ENCODE measurements around the gene PITRM1. TPM values are rescaled to one million over a fixed set of nuclear protein-coding genes. Genes with fewer than 3 reads are reported as not detected.

The PITRM1 gene
- total and polyA plus RNA-seq, 2 experiments from 2014 or later, result 79.7 to 94.4 TPM

- 83 to 84% methylated on average over 6 of the region's 6 CpGs for WGBS, 2 experiments (ENCODE audit: low coverage in 1 of 2, low lambda C conversion rate in 2 of 2, missing lambda C conversion rate in 2 of 2)
- no peak overlapping the region for H3K27ac ChIP-seq
- H2AFZ ChIP-seq, result no peak overlapping the region
- H3K9me2 ChIP-seq (ENCODE audit: insufficient read depth), result no peaks in the 10 kb centered on the region
- no peaks in the 10 kb centered on the region for H4K20me1 ChIP-seq (ENCODE audit: insufficient read depth)
- peaks cover 6% of the 10 kb centered on the region for H3K27me3 ChIP-seq (replicated peaks; ENCODE audit: insufficient read depth)
- TF ChIP-seq EZH2phosphoT487 (IDR thresholded peaks at IDR 0.05; ENCODE audit: insufficient read depth, low read depth) (no peak), EZH2 (IDR thresholded peaks at IDR 0.05; ENCODE audit: insufficient read depth, poor library complexity, severe bottlenecking) (no peak)
- no peaks in the 10 kb centered on the region for H3F3A ChIP-seq (ENCODE audit: insufficient read depth)
- in situ Hi-C loops (cut with MboI), result no loop called here
- H3K4me3 ChIP-seq, result no peak overlapping the region
- DNase-seq, result no peak
- H3K79me2 ChIP-seq (ENCODE audit: insufficient read depth), result no peaks in the 10 kb centered on the region
- H3K9ac ChIP-seq, result no peak overlapping the region
- H3K4me2 ChIP-seq (ENCODE audit: unreplicated experiment), result no peak overlapping the region
- H3K9me3 ChIP-seq (ENCODE audit: low read depth), result no peaks in the 10 kb centered on the region
- no peaks in the 10 kb centered on the region for H3K4me1 ChIP-seq (ENCODE audit: insufficient read depth)
- H3K36me3 ChIP-seq (ENCODE audit: low read depth), result no peaks in the 10 kb centered on the region
These were observed 13.8 kb upstream of the PITRM1 start for GRCh38 chr10:3186368-3186767.

GRCh38 chr10:3185386-3185785 lies 12.8 kb upstream of the PITRM1 start:
- Histone ChIP-seq H3F3A (ENCODE audit: insufficient read depth) (no peaks in the 10 kb centered on the region), H4K20me1 (ENCODE audit: insufficient read depth) (no peaks in the 10 kb centered on the region), H3K9me2 (ENCODE audit: insufficient read depth) (no peaks in the 10 kb centered on the region), H3K27ac (no peak overlapping the region), H3K4me2 (ENCODE audit: unreplicated experiment) (no peak overlapping the region), H3K9me3 (ENCODE audit: low read depth) (no peaks in the 10 kb centered on the region), H3K27me3 (replicated peaks; ENCODE audit: insufficient read depth) (peaks cover 6% of the 10 kb centered on the region), H3K36me3 (ENCODE audit: low read depth) (no peaks in the 10 kb centered on the region), H3K4me3 (no peak overlapping the region), H3K9ac (no peak overlapping the region), H3K79me2 (ENCODE audit: insufficient read depth) (no peaks in the 10 kb centered on the region), H3K4me1 (ENCODE audit: insufficient read depth) (no peaks in the 10 kb centered on the region), H2AFZ (no peak overlapping the region)
- DNase-seq, result no peak
- 76 to 79% methylated on average over 6 of the region's 6 CpGs for WGBS, 2 experiments (ENCODE audit: low coverage in 1 of 2, low lambda C conversion rate in 2 of 2, missing lambda C conversion rate in 2 of 2)
- in situ Hi-C loops (cut with MboI), result no loop called here
- TF ChIP-seq EZH2 (IDR thresholded peaks at IDR 0.05; ENCODE audit: insufficient read depth, poor library complexity, severe bottlenecking) (no peak), EZH2phosphoT487 (IDR thresholded peaks at IDR 0.05; ENCODE audit: insufficient read depth, low read depth) (no peak)

- Histone ChIP-seq H2AFZ (no peak overlapping the region), H3F3A (ENCODE audit: insufficient read depth) (0 out of 2 replicates have a peak, but pooled peaks cover 3% of the 10 kb centered on the region), H4K20me1 (ENCODE audit: insufficient read depth) (no peaks in the 10 kb centered on the region), H3K4me3 (no peak overlapping the region), H3K9ac (no peak overlapping the region), H3K9me2 (ENCODE audit: insufficient read depth) (no peaks in the 10 kb centered on the region), H3K36me3 (ENCODE audit: low read depth) (no peaks in the 10 kb centered on the region), H3K9me3 (ENCODE audit: low read depth) (no peaks in the 10 kb centered on the region), H3K4me1 (ENCODE audit: insufficient read depth) (no peaks in the 10 kb centered on the region), H3K79me2 (ENCODE audit: insufficient read depth) (no peaks in the 10 kb centered on the region), H3K27me3 (replicated peaks; ENCODE audit: insufficient read depth) (peaks cover 6% of the 10 kb centered on the region), H3K27ac (no peak overlapping the region), H3K4me2 (ENCODE audit: unreplicated experiment) (no peak overlapping the region)
- TF ChIP-seq EZH2phosphoT487 (IDR thresholded peaks at IDR 0.05; ENCODE audit: insufficient read depth, low read depth) (no peak), EZH2 (IDR thresholded peaks at IDR 0.05; ENCODE audit: insufficient read depth, poor library complexity, severe bottlenecking) (no peak)
- 78 to 82% methylated on average over 6 of the region's 6 CpGs for WGBS, 2 experiments (ENCODE audit: low coverage in 1 of 2, low lambda C conversion rate in 2 of 2, missing lambda C conversion rate in 2 of 2)
- DNase-seq, result no peak
- in situ Hi-C loops (cut with MboI), result no loop called here
These were observed 7.9 kb upstream of the PITRM1 start for GRCh38 chr10:3180355-3181025.

- Histone ChIP-seq H3K27me3 (replicated peaks; ENCODE audit: insufficient read depth) (peaks cover 6% of the 10 kb centered on the region), H3K9ac (no peak overlapping the region), H3K27ac (no peak overlapping the region), H3K79me2 (ENCODE audit: insufficient read depth) (no peaks in the 10 kb centered on the region), H3K4me3 (no peak overlapping the region), H2AFZ (no peak overlapping the region), H3K9me2 (ENCODE audit: insufficient read depth) (no peaks in the 10 kb centered on the region), H3K9me3 (ENCODE audit: low read depth) (no peaks in the 10 kb centered on the region), H3F3A (ENCODE audit: insufficient read depth) (peaks cover 7% of the 10 kb centered on the region; the same call in 1 of the 2 replicates), H3K36me3 (ENCODE audit: low read depth) (no peaks in the 10 kb centered on the region), H3K4me2 (ENCODE audit: unreplicated experiment) (no peak overlapping the region), H3K4me1 (ENCODE audit: insufficient read depth) (no peaks in the 10 kb centered on the region), H4K20me1 (ENCODE audit: insufficient read depth) (no peaks in the 10 kb centered on the region)
- TF ChIP-seq EZH2 (IDR thresholded peaks at IDR 0.05; ENCODE audit: insufficient read depth, poor library complexity, severe bottlenecking), result no peak
- TF ChIP-seq EZH2phosphoT487 (IDR thresholded peaks at IDR 0.05; ENCODE audit: insufficient read depth, low read depth), result no peak
- DNase-seq, result no peak
- in situ Hi-C loops (cut with MboI), result no loop called here
- WGBS, 2 experiments (ENCODE audit: low coverage in 1 of 2, low lambda C conversion rate in 2 of 2, missing lambda C conversion rate in 2 of 2), result 34 to 36% methylated on average over 5 of the region's 5 CpGs
These were observed 6.6 kb upstream of the PITRM1 start for GRCh38 chr10:3179174-3179573.
